KMS-11 (cell line): ENCODE results near the gene VAMP8.

Experiments used
- H2AFZ ChIP-seq: fragments of 200-600 bp; sonication (generic); 2 replicates; pipeline ENCODE4 v1.6.1; 2016; ENCODE audit warnings: antibody characterized with exemption, mixed run types, low read depth
- H3K27ac ChIP-seq: fragments of 200-600 bp; sonication (generic); 2 replicates; pipeline ENCODE4 v1.6.1; 2016; ENCODE audit warnings: mild to moderate bottlenecking, mixed run types
- H3K27me3 ChIP-seq: fragments of 200-600 bp; sonication (generic); 2 replicates; pipeline ENCODE4 v1.6.1; 2017; ENCODE audit warnings: mild to moderate bottlenecking, low read depth, mixed run types, moderate library complexity; ENCODE audit not compliant: insufficient read depth
- H3K36me3 ChIP-seq: fragments of 200-600 bp; sonication (generic); 2 replicates; pipeline ENCODE4 v1.6.1; 2017; ENCODE audit warnings: mild to moderate bottlenecking, mixed run types; ENCODE audit not compliant: insufficient read depth
- H3K4me1 ChIP-seq: fragments of 200-600 bp; sonication (generic); 2 replicates; pipeline ENCODE4 v1.6.1; 2016; ENCODE audit warnings: mild to moderate bottlenecking, low read depth, mixed run types; ENCODE audit not compliant: poor library complexity, severe bottlenecking
- H3K4me2 ChIP-seq: fragments of 200-600 bp; sonication (generic); 2 replicates; pipeline ENCODE4 v1.7.0; 2016; ENCODE audit warnings: mild to moderate bottlenecking, mixed run types
- H3K4me3 ChIP-seq: fragments of 200-600 bp; sonication (generic); IDR thresholded peaks from 2 replicates; pipeline ENCODE4 v1.6.1; 2017; ENCODE audit warnings: low read depth, low read length, mixed read lengths; ENCODE audit not compliant: insufficient read depth
- H3K79me2 ChIP-seq: fragments of 200-600 bp; sonication (generic); 2 replicates; pipeline ENCODE4 v1.6.1; 2016; ENCODE audit warnings: low read depth, mixed run types; ENCODE audit not compliant: insufficient read depth
- H3K9ac ChIP-seq: fragments of 200-600 bp; sonication (generic); 2 replicates; pipeline ENCODE4 v1.6.1; 2016; ENCODE audit warnings: mild to moderate bottlenecking, mixed run types
- H4K20me1 ChIP-seq: fragments of 200-600 bp; sonication (generic); 2 replicates; pipeline ENCODE4 v1.6.1; 2016; ENCODE audit warnings: mild to moderate bottlenecking, mixed run types; ENCODE audit not compliant: insufficient read depth
- TF ChIP-seq, protein P1 (sequence below): fragments of 200-600 bp; sonication (generic); conservative IDR thresholded peaks from 2 replicates; pipeline ENCODE4 v1.6.1; 2017; ENCODE audit warnings: low read depth, mild to moderate bottlenecking, antibody characterized with exemption, low read length, moderate library complexity, mixed read lengths

Gene VAMP8

DNA sequence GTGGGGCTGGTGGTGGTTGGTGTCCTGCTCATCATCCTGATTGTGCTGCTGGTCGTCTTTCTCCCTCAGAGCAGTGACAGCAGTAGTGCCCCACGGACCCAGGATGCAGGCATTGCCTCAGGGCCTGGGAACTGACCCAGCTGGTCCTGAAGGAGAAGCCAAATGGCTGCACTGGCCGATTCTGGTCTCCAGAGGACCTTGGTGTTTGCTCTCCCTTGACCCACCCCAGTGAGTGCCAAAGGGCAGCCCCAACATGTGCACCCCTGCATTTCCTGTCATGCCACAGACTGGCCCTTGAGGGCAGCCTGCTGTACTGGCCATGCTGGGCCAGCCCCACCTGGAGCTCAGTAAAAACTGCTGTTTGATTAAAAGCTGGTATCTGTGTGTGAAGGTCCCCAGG is 15.6 kb downstream of the VAMP8 start:
- peaks cover 16% of the 10 kb centered on the region; the same call in 1 of the 2 replicates for H3K79me2 ChIP-seq
- H3K4me3 ChIP-seq = no peak overlapping the region
- TF ChIP-seq, protein P1, sequence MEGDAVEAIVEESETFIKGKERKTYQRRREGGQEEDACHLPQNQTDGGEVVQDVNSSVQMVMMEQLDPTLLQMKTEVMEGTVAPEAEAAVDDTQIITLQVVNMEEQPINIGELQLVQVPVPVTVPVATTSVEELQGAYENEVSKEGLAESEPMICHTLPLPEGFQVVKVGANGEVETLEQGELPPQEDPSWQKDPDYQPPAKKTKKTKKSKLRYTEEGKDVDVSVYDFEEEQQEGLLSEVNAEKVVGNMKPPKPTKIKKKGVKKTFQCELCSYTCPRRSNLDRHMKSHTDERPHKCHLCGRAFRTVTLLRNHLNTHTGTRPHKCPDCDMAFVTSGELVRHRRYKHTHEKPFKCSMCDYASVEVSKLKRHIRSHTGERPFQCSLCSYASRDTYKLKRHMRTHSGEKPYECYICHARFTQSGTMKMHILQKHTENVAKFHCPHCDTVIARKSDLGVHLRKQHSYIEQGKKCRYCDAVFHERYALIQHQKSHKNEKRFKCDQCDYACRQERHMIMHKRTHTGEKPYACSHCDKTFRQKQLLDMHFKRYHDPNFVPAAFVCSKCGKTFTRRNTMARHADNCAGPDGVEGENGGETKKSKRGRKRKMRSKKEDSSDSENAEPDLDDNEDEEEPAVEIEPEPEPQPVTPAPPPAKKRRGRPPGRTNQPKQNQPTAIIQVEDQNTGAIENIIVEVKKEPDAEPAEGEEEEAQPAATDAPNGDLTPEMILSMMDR = no peak
- peaks cover 21% of the 10 kb centered on the region for H3K4me1 ChIP-seq
- no peaks in the 10 kb centered on the region for H4K20me1 ChIP-seq
- H2AFZ ChIP-seq = no peak overlapping the region
- H3K27me3 ChIP-seq = no peaks in the 10 kb centered on the region
- no peak overlapping the region for H3K4me2 ChIP-seq
- no peak overlapping the region for H3K9ac ChIP-seq
- no peak overlapping the region for H3K27ac ChIP-seq
- H3K36me3 ChIP-seq = no peaks in the 10 kb centered on the region

DNA sequence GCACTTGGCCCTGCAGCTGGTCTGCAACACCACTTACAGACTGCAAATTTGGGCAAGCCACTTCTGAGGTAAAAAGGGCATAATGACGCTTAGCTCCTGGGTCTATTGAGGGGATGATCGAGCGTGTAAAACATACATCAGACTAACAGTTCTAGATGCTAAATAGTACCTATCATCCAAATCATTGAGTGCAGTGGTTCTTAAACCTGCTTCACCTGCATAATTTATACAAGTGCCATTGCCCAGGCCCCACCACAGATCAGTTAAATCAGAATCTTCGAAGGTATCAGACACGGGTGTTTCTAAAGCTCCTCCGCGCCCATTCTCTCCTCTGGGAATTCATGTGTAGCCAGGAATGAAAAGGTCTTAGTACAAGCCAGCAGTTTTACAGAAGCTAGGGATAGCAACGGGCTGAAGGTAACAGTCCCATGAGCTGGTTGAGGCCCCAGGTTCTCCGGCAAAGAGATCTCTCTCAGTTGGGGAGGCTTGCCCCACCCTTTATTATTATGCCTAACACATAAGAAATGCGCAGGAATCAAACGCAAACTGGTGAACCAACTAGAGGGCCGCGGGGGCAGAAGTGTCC is 17.4 kb downstream of the VAMP8 start:
- Histone ChIP-seq H4K20me1 (no peaks in the 10 kb centered on the region), H2AFZ (peak overlapping the region; percentile 77), H3K27me3 (no peaks in the 10 kb centered on the region), H3K27ac (peak overlapping the region; percentile 28; the same call in 1 of the 2 replicates), H3K36me3 (no peaks in the 10 kb centered on the region), H3K9ac (peak overlapping the region; percentile 57), H3K4me1 (peaks cover 21% of the 10 kb centered on the region), H3K4me2 (peak overlapping the region; percentile 87), H3K4me3 (peak overlapping the region; percentile 65), H3K79me2 (peaks cover 16% of the 10 kb centered on the region; the same call in 1 of the 2 replicates)
- TF ChIP-seq, protein P1 = no peak

DNA sequence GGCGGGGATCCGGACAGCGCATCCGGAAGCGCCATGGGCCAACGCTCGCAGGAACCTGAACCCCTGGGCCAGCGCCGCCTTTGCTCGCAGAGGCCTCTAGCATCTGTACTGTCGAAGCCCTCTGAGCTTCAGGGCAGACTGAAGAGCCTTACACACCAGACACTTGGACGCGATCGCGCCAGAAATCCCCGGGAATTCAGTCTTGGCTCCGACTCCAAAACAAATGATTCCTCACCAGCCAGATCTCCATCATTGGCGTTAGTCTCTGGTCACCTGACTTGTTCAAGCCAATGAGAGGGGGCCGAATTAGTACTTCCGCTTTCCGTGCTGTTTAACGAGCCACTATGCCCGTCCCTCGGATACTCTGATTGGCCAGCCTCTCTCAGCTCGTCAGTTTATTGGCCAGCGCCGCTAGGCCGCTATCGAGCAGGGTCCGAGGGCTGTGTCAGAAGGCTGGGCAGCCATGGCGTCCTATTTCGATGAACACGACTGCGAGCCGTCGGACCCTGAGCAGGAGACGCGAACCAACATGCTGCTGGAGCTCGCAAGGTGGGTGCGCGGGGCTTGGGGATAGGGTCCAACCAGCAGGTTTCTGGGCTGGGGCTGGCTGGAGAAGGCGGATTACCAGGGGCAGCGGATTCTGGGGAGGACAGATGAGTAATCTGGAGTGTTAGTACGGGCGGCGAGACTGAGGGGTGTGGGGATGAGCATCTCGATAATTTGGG is 18.1 kb downstream of the VAMP8 start, which contains the start of gene RNF181:
TSS of gene RNF181 (plus strand) at position 445 of the 725 bp plus-strand sequence. CDS start at position 464, 19 bp downstream.
- no peaks in the 10 kb centered on the region for H3K27me3 ChIP-seq
- TF ChIP-seq, protein P1 = no peak
- H4K20me1 ChIP-seq = no peaks in the 10 kb centered on the region
- H3K36me3 ChIP-seq = no peaks in the 10 kb centered on the region
- H3K4me2 ChIP-seq = peak within 1 kb of the TSS; percentile 96
- peaks cover 21% of the 10 kb centered on the region for H3K4me1 ChIP-seq
- H3K4me3 ChIP-seq = peak within 1 kb of the TSS; percentile 65
- peak within 1 kb of the TSS; percentile 77 for H2AFZ ChIP-seq
- H3K9ac ChIP-seq = peak within 1 kb of the TSS; percentile 57
- peaks cover 16% of the 10 kb centered on the region; the same call in 1 of the 2 replicates for H3K79me2 ChIP-seq
- H3K27ac ChIP-seq = peak within 1 kb of the TSS; percentile 28; the same call in 1 of the 2 replicates

DNA sequence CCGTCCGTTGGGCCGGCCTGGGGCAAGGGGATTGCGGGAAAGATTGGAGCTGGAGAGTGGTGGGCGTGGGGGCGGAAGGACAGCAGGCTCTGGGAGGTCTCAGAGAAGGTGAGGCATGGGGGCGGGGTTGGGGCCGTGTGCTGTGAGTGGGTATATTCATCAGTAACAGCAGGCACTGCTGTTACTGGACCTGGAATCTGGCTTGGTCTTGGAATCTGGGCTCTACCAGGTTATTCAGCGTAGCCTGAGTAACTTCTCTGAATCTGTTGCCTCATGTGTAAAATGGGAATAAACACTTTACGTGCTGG is 18.6 kb downstream of the VAMP8 start:
- Histone ChIP-seq H3K4me1 (peaks cover 21% of the 10 kb centered on the region), H3K4me2 (peak overlapping the region; percentile 96), H3K27ac (no peak overlapping the region), H4K20me1 (no peaks in the 10 kb centered on the region), H2AFZ (peak overlapping the region; percentile 77), H3K4me3 (peak overlapping the region; percentile 64), H3K36me3 (no peaks in the 10 kb centered on the region), H3K27me3 (no peaks in the 10 kb centered on the region), H3K79me2 (peaks cover 16% of the 10 kb centered on the region; the same call in 1 of the 2 replicates), H3K9ac (peak overlapping the region; percentile 57)
- TF ChIP-seq, protein P1 = no peak
